NT2/D1 (cell line): ENCODE measurements around the gene SPDYC.
"Not testable (repeated sequence)": the region's sequence is repeated elsewhere in the genome, so short reads cannot be mapped to it uniquely, and the experiment has no call there.

ENCODE experiments used
- YY1 ChIP-seq: IDR thresholded peaks from 2 replicates; pipeline ENCODE4 v1.6.1; 2011; ENCODE audit not compliant: insufficient read length, insufficient read depth
- ZNF274 ChIP-seq: IDR thresholded peaks from 2 replicates; pipeline ENCODE4 v1.6.1; 2011; ENCODE audit warnings: mild to moderate bottlenecking, low read depth, low read length

GRCh38 chr11:65174571-65175010 is 4.6 kb downstream of the SPDYC start:
- TF ChIP-seq YY1, ZNF274: not testable (repeated sequence)
